Loucy (cell line): ENCODE results near the gene CDK8.

Experiments used
- CTCF ChIP-seq: fragments of 200-600 bp; sonication (generic); conservative IDR thresholded peaks from 2 replicates; pipeline ENCODE4 v1.5.1; 2014; ENCODE audit warnings: mild to moderate bottlenecking, antibody characterized with exemption, low read length
- EZH2phosphoT487 ChIP-seq: fragments of 200-600 bp; IDR thresholded peaks from 2 replicates; pipeline ENCODE4 v1.6.1; 2018; ENCODE audit warnings: antibody characterized with exemption, mild to moderate bottlenecking, moderate library complexity, borderline replicate concordance

- TF ChIP-seq CTCF (no peak), EZH2phosphoT487 (no peak)
Observed at GRCh38 chr13:26344980-26345379, 91.1 kb downstream of the CDK8 start.
